Loucy (cell line): ENCODE data around the gene VPS26A.
A peak's percentile ranks its signal among the peaks of the same experiment; 100 is the strongest.

Experiments
- H2AFZ ChIP-seq: fragments of 200-600 bp; sonication (generic); 2 replicates; pipeline ENCODE4 v1.6.0; 2016; ENCODE audit warnings: antibody characterized with exemption, mild to moderate bottlenecking, low read length, moderate library complexity
- H3F3A ChIP-seq: fragments of 200-600 bp; 2 replicates; pipeline ENCODE4 v1.6.0; 2016; ENCODE audit warnings: antibody characterized with exemption, low read depth, mild to moderate bottlenecking
- H3K27me3 ChIP-seq: fragments of 200-600 bp; sonication (generic); 2 replicates; pipeline ENCODE4 v1.6.1; 2014; ENCODE audit warnings: low read length, mild to moderate bottlenecking; ENCODE audit not compliant: insufficient read depth, poor library complexity, severe bottlenecking
- H3K36me3 ChIP-seq: fragments of 200-600 bp; sonication (generic); 2 replicates; pipeline ENCODE4 v1.6.1; 2016; ENCODE audit warnings: low read length; ENCODE audit not compliant: insufficient read depth
- H3K4me1 ChIP-seq: fragments of 200-600 bp; sonication (generic); 2 replicates; pipeline ENCODE4 v1.5.1; 2014; ENCODE audit warnings: low read length, mild to moderate bottlenecking; ENCODE audit not compliant: insufficient read depth, poor library complexity, severe bottlenecking
- H3K4me2 ChIP-seq: fragments of 200-600 bp; sonication (generic); 2 replicates; pipeline ENCODE4 v1.6.0; 2014; ENCODE audit warnings: antibody characterized with exemption, low read length, low read depth, mild to moderate bottlenecking; ENCODE audit not compliant: poor library complexity, severe bottlenecking
- H3K4me3 ChIP-seq: fragments of 200-600 bp; sonication (generic); 2 replicates; pipeline ENCODE4 v1.5.1; 2014; ENCODE audit warnings: low read length, mild to moderate bottlenecking, mixed read lengths; ENCODE audit not compliant: poor library complexity, severe bottlenecking
- H3K79me2 ChIP-seq: fragments of 200-600 bp; sonication (generic); 2 replicates; pipeline ENCODE4 v1.6.1; 2014; ENCODE audit warnings: low read length; ENCODE audit not compliant: insufficient read depth
- H3K9ac ChIP-seq: fragments of 200-600 bp; sonication (generic); 2 replicates; pipeline ENCODE4 v1.6.0; 2014; ENCODE audit warnings: mild to moderate bottlenecking, low read depth, low read length, moderate library complexity; ENCODE audit not compliant: poor library complexity, severe bottlenecking
- H3K9me2 ChIP-seq: fragments of 200-600 bp; sonication (generic); replicated peaks from 2 replicates; pipeline ENCODE4 v1.6.1; 2016; ENCODE audit warnings: low read depth, low read length, mixed read lengths
- H3K9me3 ChIP-seq: fragments of 200-600 bp; sonication (generic); 2 replicates; pipeline ENCODE4 v1.6.1; 2014; ENCODE audit warnings: mild to moderate bottlenecking, antibody characterized with exemption, low read length, low read depth; ENCODE audit not compliant: insufficient read depth
- H4K20me1 ChIP-seq: fragments of 200-600 bp; sonication (generic); 2 replicates; pipeline ENCODE4 v1.6.0; 2014; ENCODE audit warnings: antibody characterized with exemption, low read length, mild to moderate bottlenecking; ENCODE audit not compliant: insufficient read depth, poor library complexity, severe bottlenecking
- CTCF ChIP-seq: fragments of 200-600 bp; sonication (generic); conservative IDR thresholded peaks from 2 replicates; pipeline ENCODE4 v1.5.1; 2014; ENCODE audit warnings: mild to moderate bottlenecking, antibody characterized with exemption, low read length
- EZH2phosphoT487 ChIP-seq: fragments of 200-600 bp; IDR thresholded peaks from 2 replicates; pipeline ENCODE4 v1.6.1; 2018; ENCODE audit warnings: antibody characterized with exemption, mild to moderate bottlenecking, moderate library complexity, borderline replicate concordance

The VPS26A gene

GRCh38 chr10:69180525-69181204 is 56.7 kb downstream of the VPS26A start:
- TF ChIP-seq CTCF (no peak), EZH2phosphoT487 (no peak)
- peak overlapping the region; percentile 91 for H2AFZ ChIP-seq

GRCh38 chr10:69181433-69181832 is 57.5 kb downstream of the VPS26A start:
- Histone ChIP-seq H3K9me2 (no peaks in the 10 kb centered on the region), H3K27me3 (no peaks in the 10 kb centered on the region), H3K4me2 (peak overlapping the region; percentile 89), H3K9ac (peak overlapping the region; percentile 88), H3K4me1 (peaks cover 14% of the 10 kb centered on the region), H3K79me2 (peaks cover 48% of the 10 kb centered on the region), H3K36me3 (peaks cover 8% of the 10 kb centered on the region; the same call in 1 of the 2 replicates), H2AFZ (no peak overlapping the region), H3K4me3 (peak overlapping the region; percentile 91), H4K20me1 (peaks cover 15% of the 10 kb centered on the region), H3K9me3 (no peaks in the 10 kb centered on the region), H3F3A (no peaks in the 10 kb centered on the region)
- TF ChIP-seq EZH2phosphoT487 = no peak
- no peak for TF ChIP-seq CTCF

More at GRCh38 chr10:69180525-69181204, 56.7 kb downstream of the VPS26A start:
- no peaks in the 10 kb centered on the region for H3F3A ChIP-seq
- peaks cover under 1% of the 10 kb centered on the region; the same call in 1 of the 2 replicates for H3K36me3 ChIP-seq
- peaks cover 48% of the 10 kb centered on the region for H3K79me2 ChIP-seq
- H3K4me3 ChIP-seq = peak overlapping the region; percentile 91
- H3K4me1 ChIP-seq = peaks cover 14% of the 10 kb centered on the region
- H4K20me1 ChIP-seq = peaks cover 15% of the 10 kb centered on the region
- no peaks in the 10 kb centered on the region for H3K27me3 ChIP-seq
- H3K4me2 ChIP-seq = peak overlapping the region; percentile 89
- peak overlapping the region; percentile 88 for H3K9ac ChIP-seq
- no peaks in the 10 kb centered on the region for H3K9me3 ChIP-seq
- H3K9me2 ChIP-seq = no peaks in the 10 kb centered on the region

GRCh38 chr10:69182005-69182404 is 58.0 kb downstream of the VPS26A start:
- peak overlapping the region; percentile 52 for H3K4me2 ChIP-seq
- no peaks in the 10 kb centered on the region for H3K27me3 ChIP-seq
- peak overlapping the region; percentile 13 for H3K4me3 ChIP-seq
- peaks cover 15% of the 10 kb centered on the region for H4K20me1 ChIP-seq
- no peaks in the 10 kb centered on the region for H3K9me3 ChIP-seq
- peaks cover 48% of the 10 kb centered on the region for H3K79me2 ChIP-seq
- H3K9me2 ChIP-seq = no peaks in the 10 kb centered on the region
- H3K4me1 ChIP-seq = peaks cover 14% of the 10 kb centered on the region
- H3K36me3 ChIP-seq = peaks cover 13% of the 10 kb centered on the region; the same call in 1 of the 2 replicates
- H3K9ac ChIP-seq = no peak overlapping the region
- no peak overlapping the region for H2AFZ ChIP-seq
- no peaks in the 10 kb centered on the region for H3F3A ChIP-seq
- TF ChIP-seq CTCF (no peak), EZH2phosphoT487 (no peak)
